T-cell (primary cell): ENCODE data around the gene SDK1. TPM values are rescaled to one million over a fixed set of nuclear protein-coding genes. Genes with fewer than 3 reads are reported as not detected.

Experiments
- ATAC-seq, 4 experiments: fragments of 200-7000 bp in 3 of 4; fragments of 150-1000 bp in 1 of 4; cut with Tn5 transposase; replicated peaks in 1 of 4; 1 replicate in 3 of 4; 2 replicates in 1 of 4; pipeline ENCODE4 v1.10.0; 2021; ENCODE audit warnings: moderate library complexity in 3 of 4, mild to moderate bottlenecking in 2 of 4, moderate number of reproducible peaks in 1 of 4
- CTCF ChIA-PET, 2 donors: fragments of 300-600 bp; sonication (Branson Sonifier 250); formaldehyde crosslinking; loops; one replicate each; lab custom pipeline; 2022; ENCODE audit warnings: antibody characterized with exemption in 2 of 2; lab: Charles Lee
- POLR2A ChIA-PET, 2 donors: fragments of 300-600 bp; sonication (Branson Sonifier 250); formaldehyde crosslinking; loops; one replicate each; lab custom pipeline; 2022; ENCODE audit warnings: antibody characterized with exemption in 2 of 2; lab: Charles Lee
- DNase-seq, 35 experiments: peaks; one replicate each; pipeline versions ENCODE4 v3.0.0 to v3.0.0-alpha.2; 2013 to 2023
- H3K27ac ChIP-seq: one replicate; pipeline ENCODE4 v1.5.1; 2013; ENCODE audit warnings: low read length
- H3K27me3 ChIP-seq, 2 experiments: replicated peaks in 1 of 2; 1 replicate in 1 of 2; 2 replicates in 1 of 2; pipeline versions ENCODE4 v1.6.1 to v1.7.0; 2013; ENCODE audit warnings: low read length in 1 of 2, mixed read lengths in 1 of 2; ENCODE audit not compliant: control insufficient read depth in 2 of 2, insufficient read depth in 2 of 2; ENCODE audit errors: extremely low read depth in 1 of 2
- H3K36me3 ChIP-seq, 2 donors: 1 replicate in 1 of 2; 2 replicates in 1 of 2; pipeline versions ENCODE4 v1.6.1 to v1.7.0; 2013; ENCODE audit warnings: low read length in 1 of 2; ENCODE audit not compliant: control insufficient read depth in 2 of 2, insufficient read depth in 1 of 2; ENCODE audit errors: extremely low read depth in 1 of 2
- H3K4me1 ChIP-seq, 2 experiments: 1 replicate in 1 of 2; 2 replicates in 1 of 2; pipeline versions ENCODE4 v1.6.1 to v1.7.0; 2013; ENCODE audit warnings: low read length in 2 of 2, mixed read lengths in 1 of 2; ENCODE audit not compliant: insufficient read depth in 2 of 2, control insufficient read depth in 1 of 2; ENCODE audit errors: extremely low read depth in 1 of 2
- H3K4me3 ChIP-seq, 2 donors: 1 replicate in 1 of 2; 2 replicates in 1 of 2; pipeline versions ENCODE4 v1.5.1 to v1.7.0; 2013; ENCODE audit warnings: mild to moderate bottlenecking in 2 of 2, low read length in 1 of 2, moderate library complexity in 1 of 2; ENCODE audit not compliant: control insufficient read depth in 1 of 2; ENCODE audit errors: extremely low read depth in 1 of 2
- H3K9me3 ChIP-seq: 2 replicates; pipeline ENCODE4 v1.7.0; 2013
- H3K27ac Mint-ChIP-seq, 2 donors: one replicate each; pipeline ENCODE4 v1.8.0; 2020 to 2021; ENCODE audit warnings: mild to moderate bottlenecking in 2 of 2, mixed read lengths in 2 of 2
- H3K27me3 Mint-ChIP-seq, 2 donors: one replicate each; pipeline ENCODE4 v1.8.0; 2021 to 2022; ENCODE audit warnings: mixed read lengths in 2 of 2
- H3K36me3 Mint-ChIP-seq: one replicate; pipeline ENCODE4 v1.8.0; 2021; ENCODE audit warnings: mixed read lengths
- H3K4me1 Mint-ChIP-seq, 3 donors: one replicate each; pipeline ENCODE4 v1.8.0; 2020 to 2022; ENCODE audit warnings: mixed read lengths in 3 of 3, mild to moderate bottlenecking in 1 of 3
- H3K4me3 Mint-ChIP-seq, 3 donors: one replicate each; pipeline ENCODE4 v1.8.0; 2020 to 2022; ENCODE audit warnings: mild to moderate bottlenecking in 3 of 3, mixed read lengths in 3 of 3, moderate library complexity in 3 of 3
- H3K9me3 Mint-ChIP-seq, 3 donors: one replicate each; pipeline ENCODE4 v1.8.0; 2020 to 2022; ENCODE audit warnings: mixed read lengths in 3 of 3
- WGBS: methylation state at CpG from one replicate; pipeline ENCODE4 v1.1.5; 2013; ENCODE audit warnings: missing lambda C conversion rate; ENCODE audit not compliant: insufficient coverage; 5-methylcytosine and 5-hydroxymethylcytosine counted together
- total RNA-seq, 35 experiments: library from RNA in 6 of 35; stranded (reverse) in 6 of 35; fragments of 120-200 nt in 1 of 35; gene quantifications; one replicate each; pipeline versions ENCODE4 v1.2.1 to v1.2.4 and lab custom pipeline; 2013 to 2026

Gene SDK1
- total RNA-seq, 5 donors from 2014 or later (not counting 1 experiment from before 2014, with no cell fraction given) = 0.47 to 1.7 (median 0.63) TPM

DNA sequence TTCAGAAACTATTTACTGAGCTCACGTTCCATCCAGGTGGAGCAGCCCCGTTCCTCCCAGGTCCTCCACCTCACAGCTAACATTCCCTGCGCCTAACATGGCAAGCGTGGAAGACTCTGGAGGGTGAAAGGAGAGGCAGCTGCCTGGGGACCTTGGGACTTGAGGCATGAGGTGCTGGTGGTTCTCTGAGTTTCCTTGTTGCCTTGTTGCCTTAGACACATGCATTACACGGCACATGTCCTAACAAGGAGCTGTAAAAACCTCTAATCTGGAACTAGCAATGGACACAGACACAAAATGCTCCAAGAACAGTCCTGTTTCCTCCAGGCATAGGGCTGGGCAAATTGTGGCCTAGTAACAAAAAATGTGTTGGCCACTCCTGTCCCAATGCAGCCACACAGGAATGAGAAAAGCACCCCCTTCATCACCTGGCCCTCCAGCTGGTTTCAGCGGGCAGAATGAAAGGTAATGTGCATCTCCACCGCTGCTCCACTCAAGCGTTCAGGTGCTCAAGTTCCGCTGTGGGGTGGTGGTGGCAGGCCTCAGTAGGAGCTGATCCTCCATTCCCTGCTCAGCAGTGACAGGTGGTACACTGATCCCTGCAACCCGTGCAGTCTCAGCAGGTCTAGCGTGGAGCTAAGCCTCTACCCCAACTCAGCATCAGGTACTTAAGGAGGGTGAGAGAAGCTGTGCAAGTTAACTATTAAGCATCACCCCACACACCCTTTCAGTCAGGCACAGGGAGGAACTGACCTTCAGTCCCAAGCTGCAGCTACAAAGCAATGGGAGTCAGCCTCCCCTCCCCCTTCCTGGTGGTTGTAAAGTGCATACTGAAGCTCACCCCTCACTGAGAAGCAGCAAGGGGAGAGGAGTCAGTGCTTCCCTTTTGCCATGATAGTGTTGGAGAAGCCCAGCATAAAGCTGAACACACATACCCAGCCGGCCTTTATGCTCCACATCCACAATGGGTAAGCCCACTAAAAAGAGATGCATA is 382.8 kb downstream of the SDK1 start:
- WGBS = 94% methylated on average over 5 of the region's 12 CpGs
- H3K27me3 ChIP-seq = peaks cover 0 to 5% of the 10 kb centered on the region in 2 experiments
- no peaks in the 10 kb centered on the region for H3K4me1 ChIP-seq
- H3K36me3 ChIP-seq = no peaks in the 10 kb centered on the region
- no peaks in the 10 kb centered on the region for H3K9me3 ChIP-seq
- no peak overlapping the region for H3K27ac Mint-ChIP-seq
- peaks cover 0 to 3% (median 0%) of the 10 kb centered on the region in 3 donors for H3K9me3 Mint-ChIP-seq
- H3K27me3 Mint-ChIP-seq = peaks cover 5 to 10% of the 10 kb centered on the region in 2 donors
- H3K27ac ChIP-seq = no peak overlapping the region
- H3K36me3 Mint-ChIP-seq = no peaks in the 10 kb centered on the region
- no peak overlapping the region for H3K4me3 ChIP-seq
- ChIA-PET CTCF (interaction anchor here (0.6 to 2.1 kb wide), 2 partner anchors 10 kb away, joined by 4 to 10 read pairs; no protein-coding TSS in a partner anchor), POLR2A (no interaction called here)
- ATAC-seq = no peak
- H3K4me3 Mint-ChIP-seq = no peak overlapping the region
- H3K4me1 Mint-ChIP-seq = no peaks in the 10 kb centered on the region
- DNase-seq = no peak

DNA sequence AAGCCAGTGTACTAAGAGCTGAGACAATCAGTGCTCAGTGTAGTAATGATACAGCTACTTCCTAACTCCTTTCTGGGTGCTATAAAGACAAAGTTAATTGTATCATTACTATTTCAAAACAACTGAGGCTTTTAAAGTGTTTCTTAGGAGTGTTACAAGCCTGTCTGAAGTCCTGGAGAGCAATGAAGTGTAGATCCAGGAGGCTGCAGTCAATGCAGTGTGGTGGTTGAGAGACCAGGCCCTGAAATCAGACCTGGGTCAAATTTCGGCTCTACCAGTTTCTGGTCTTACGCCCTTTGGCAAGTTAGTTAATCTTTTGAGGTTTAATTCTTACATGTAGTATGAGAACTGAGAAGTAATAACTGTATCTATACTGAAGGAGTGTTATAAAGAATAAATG is 387.0 kb downstream of the SDK1 start:
- Histone ChIP-seq H3K36me3 (no peaks in the 10 kb centered on the region), H3K27me3 (peaks cover 0 to 2% of the 10 kb centered on the region in 2 experiments), H3K4me1 (no peaks in the 10 kb centered on the region), H3K4me3 (no peak overlapping the region), H3K27ac (no peak overlapping the region), H3K9me3 (no peaks in the 10 kb centered on the region)
- ATAC-seq = no peak
- Mint-ChIP-seq H3K4me3 (no peak overlapping the region), H3K27ac (no peak overlapping the region), H3K4me1 (no peaks in the 10 kb centered on the region), H3K9me3 (peaks cover 0 to 3% (median 0%) of the 10 kb centered on the region in 3 donors), H3K27me3 (peaks cover 0 to under 1% of the 10 kb centered on the region in 2 donors), H3K36me3 (no peaks in the 10 kb centered on the region)
- ChIA-PET POLR2A (no interaction called here), CTCF (no interaction called here)
- 100% methylated on average over 1 of the region's 2 CpGs for WGBS
- DNase-seq = no peak

DNA sequence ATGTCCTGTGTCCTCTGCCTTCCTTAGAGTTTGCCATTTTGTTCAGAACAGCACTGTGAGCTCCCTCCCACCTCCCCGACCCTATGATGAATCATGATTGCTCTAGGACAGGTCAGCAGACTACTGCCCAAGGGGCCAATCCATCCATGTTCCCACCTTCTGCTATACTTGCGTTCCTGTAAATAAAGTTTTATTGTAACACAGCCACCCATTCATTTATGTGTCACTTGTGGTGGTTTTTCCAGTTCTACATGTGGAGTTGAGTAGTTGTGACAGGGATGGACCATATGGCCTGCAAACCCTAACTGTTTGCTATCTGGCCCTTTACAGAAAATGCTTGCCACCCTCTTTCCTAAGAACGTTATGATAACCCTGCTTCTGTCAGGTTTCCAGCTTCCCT is 387.8 kb downstream of the SDK1 start:
- DNase-seq (no peak), ATAC-seq (no peak)
- Histone ChIP-seq H3K36me3 (no peaks in the 10 kb centered on the region), H3K4me1 (no peaks in the 10 kb centered on the region), H3K4me3 (no peak overlapping the region), H3K27me3 (no peaks in the 10 kb centered on the region), H3K9me3 (no peaks in the 10 kb centered on the region), H3K27ac (no peak overlapping the region)
- CTCF ChIA-PET = interaction anchor here in 1 of 2 donors (0.6 kb wide), 1 partner anchor 14 kb away, joined by 3 read pairs; no protein-coding TSS in a partner anchor
- POLR2A ChIA-PET = no interaction called here
- Mint-ChIP-seq H3K27ac (no peak overlapping the region), H3K4me1 (no peaks in the 10 kb centered on the region), H3K36me3 (no peaks in the 10 kb centered on the region), H3K9me3 (peaks cover 0 to 3% (median 0%) of the 10 kb centered on the region in 3 donors), H3K4me3 (no peak overlapping the region), H3K27me3 (peaks cover 0 to 6% of the 10 kb centered on the region in 2 donors)
- no CpG with 5 or more reads among the region's 3 CpGs for WGBS

DNA sequence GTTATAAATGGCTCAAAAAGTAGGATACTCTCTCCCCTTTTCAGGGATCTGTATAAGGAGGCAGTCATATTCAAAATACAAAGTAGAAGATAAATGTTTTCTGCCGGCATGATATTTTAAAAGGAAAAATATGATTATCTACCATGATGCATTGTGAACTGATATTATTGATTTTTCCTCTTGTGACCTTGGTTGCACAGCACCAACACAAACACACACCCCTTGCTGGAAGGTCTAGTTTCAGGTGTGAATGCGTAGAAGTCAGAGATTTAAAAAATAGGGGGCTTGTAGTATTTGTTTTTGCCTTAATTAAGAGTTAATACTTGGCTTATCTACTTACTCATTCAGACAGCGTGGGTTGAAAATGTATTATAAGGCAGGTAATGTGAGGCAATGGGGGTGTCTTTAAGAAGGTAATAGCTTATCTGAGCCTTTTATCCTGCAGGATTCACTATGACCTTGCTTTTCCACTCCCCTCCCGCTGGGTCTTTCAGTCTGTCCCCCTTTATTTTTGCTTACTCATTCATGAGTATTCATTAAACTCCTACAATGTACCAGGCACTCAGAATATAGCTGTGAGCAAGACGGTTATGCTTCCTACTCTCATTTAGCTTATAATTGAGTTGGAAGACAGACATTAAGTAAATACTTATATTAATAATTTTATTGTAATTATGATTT is 390.6 kb downstream of the SDK1 start:
- Histone ChIP-seq H3K9me3 (no peaks in the 10 kb centered on the region), H3K27me3 (no peaks in the 10 kb centered on the region), H3K4me1 (no peaks in the 10 kb centered on the region), H3K4me3 (no peak overlapping the region), H3K27ac (no peak overlapping the region), H3K36me3 (no peaks in the 10 kb centered on the region)
- peaks cover 0 to 3% (median 0%) of the 10 kb centered on the region in 3 donors for H3K9me3 Mint-ChIP-seq
- H3K4me3 Mint-ChIP-seq = no peak overlapping the region
- no peak for ATAC-seq
- peaks cover 0 to 10% of the 10 kb centered on the region in 2 donors for H3K27me3 Mint-ChIP-seq
- no peak for DNase-seq
- WGBS = no CpG with 5 or more reads among the region's 5 CpGs
- ChIA-PET POLR2A (interaction anchor here in 1 of 2 donors (0.6 kb wide), 1 partner anchor 10 kb away, joined by 3 read pairs; no protein-coding TSS in a partner anchor), CTCF (no interaction called here)
- H3K27ac Mint-ChIP-seq = no peak overlapping the region
- H3K36me3 Mint-ChIP-seq = no peaks in the 10 kb centered on the region
- peaks cover 0 to 4% (median 0%) of the 10 kb centered on the region in 3 donors for H3K4me1 Mint-ChIP-seq

DNA sequence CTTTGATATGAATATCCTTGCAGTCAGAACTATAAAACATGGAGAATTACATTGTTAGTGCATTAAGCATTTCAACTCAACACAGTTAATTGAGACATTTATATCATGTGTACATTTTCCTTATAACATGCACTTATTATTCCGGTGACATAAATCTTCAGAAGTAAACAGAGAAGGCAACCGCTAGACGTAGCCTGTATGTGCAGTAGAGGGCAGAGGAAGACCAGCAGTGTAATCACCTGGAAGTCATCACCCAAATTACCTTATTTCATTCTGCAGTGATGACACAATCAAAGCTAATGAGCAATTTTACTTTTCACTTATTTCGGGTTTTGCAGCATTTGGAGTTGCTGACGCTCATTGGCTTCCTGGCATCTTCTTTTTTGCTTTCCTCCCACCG is 394.6 kb downstream of the SDK1 start:
- no peak for DNase-seq
- Mint-ChIP-seq H3K27ac (no peak overlapping the region), H3K9me3 (no peaks in the 10 kb centered on the region), H3K4me1 (peaks cover 8 to 21% (median 16%) of the 10 kb centered on the region in 3 donors), H3K36me3 (no peaks in the 10 kb centered on the region), H3K27me3 (peaks cover 0 to 12% of the 10 kb centered on the region in 2 donors), H3K4me3 (no peak overlapping the region)
- POLR2A ChIA-PET = no interaction called here
- ATAC-seq = no peak
- Histone ChIP-seq H3K36me3 (no peaks in the 10 kb centered on the region), H3K9me3 (no peaks in the 10 kb centered on the region), H3K27ac (no peak overlapping the region), H3K4me3 (no peak overlapping the region), H3K27me3 (no peaks in the 10 kb centered on the region), H3K4me1 (peaks cover 0 to 9% of the 10 kb centered on the region in 2 experiments)
- 100% methylated on average over 3 of the region's 6 CpGs for WGBS
- CTCF ChIA-PET = no interaction called here

DNA sequence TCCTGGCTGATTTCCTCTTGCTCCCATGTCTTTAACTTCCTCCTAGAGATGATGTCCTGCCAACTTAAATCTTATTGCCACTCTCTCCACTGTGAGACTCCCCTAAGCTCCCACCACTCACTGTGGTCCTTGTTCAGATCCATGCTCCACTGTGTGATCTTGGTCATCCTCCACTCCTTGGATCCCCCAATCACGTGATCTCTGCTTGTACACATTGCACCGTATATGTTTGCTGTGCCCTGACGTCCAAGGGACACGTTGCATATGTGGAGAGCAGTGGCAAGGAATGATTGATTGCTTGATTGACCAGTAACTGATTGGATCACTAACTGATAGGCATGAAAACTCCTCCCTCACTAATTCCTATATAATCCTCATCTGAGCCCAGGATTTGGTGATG is 395.1 kb downstream of the SDK1 start:
- no peaks in the 10 kb centered on the region for H3K36me3 Mint-ChIP-seq
- H3K36me3 ChIP-seq = no peaks in the 10 kb centered on the region
- ChIA-PET CTCF (no interaction called here), POLR2A (no interaction called here)
- H3K27me3 Mint-ChIP-seq = peaks cover 0 to 15% of the 10 kb centered on the region in 2 donors
- peaks cover 0 to 9% of the 10 kb centered on the region in 2 experiments for H3K4me1 ChIP-seq
- H3K27ac Mint-ChIP-seq = no peak overlapping the region
- H3K4me1 Mint-ChIP-seq = peaks cover 8 to 21% (median 16%) of the 10 kb centered on the region in 3 donors
- no peak for DNase-seq
- H3K9me3 ChIP-seq = no peaks in the 10 kb centered on the region
- no peak overlapping the region for H3K4me3 ChIP-seq
- H3K9me3 Mint-ChIP-seq = no peaks in the 10 kb centered on the region
- H3K27me3 ChIP-seq = no peaks in the 10 kb centered on the region
- no peak overlapping the region for H3K27ac ChIP-seq
- no peak for ATAC-seq
- no peak overlapping the region for H3K4me3 Mint-ChIP-seq
- no CpG with 5 or more reads among the region's 4 CpGs for WGBS
